ENCODE data around the gene VAMP2. TPM values are rescaled to one million over a fixed set of nuclear protein-coding genes. Genes with fewer than 3 reads are reported as not detected.
A peak's percentile ranks its signal among the peaks of the same experiment; 100 is the strongest.

VAMP2 gene
- total RNA-seq, 2 experiments from 2014 or later: 116 to 118 TPM

DNA sequence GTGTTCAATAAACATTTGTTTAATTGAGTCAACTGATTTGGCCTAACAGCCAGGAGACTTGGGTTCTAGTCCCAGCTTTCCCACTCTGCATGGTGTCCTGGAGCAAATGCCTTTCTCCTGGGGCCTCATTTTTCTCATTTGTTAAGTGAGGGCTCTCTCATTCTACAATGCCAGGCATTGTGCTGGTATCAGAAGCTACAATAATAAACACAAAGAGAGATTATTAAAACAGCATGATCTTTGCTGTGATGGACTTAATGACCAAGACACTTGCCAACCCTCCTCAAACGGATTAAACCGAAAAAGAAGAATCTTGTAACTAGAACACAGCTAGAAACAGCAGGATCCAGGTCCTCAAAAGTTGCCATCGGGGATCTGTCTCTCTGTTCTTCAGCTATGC lies 4.8 kb upstream of the VAMP2 start:
- Mint-ChIP-seq H3K27ac (no peak overlapping the region), H3K4me3 (no peak overlapping the region), H3K27me3 (no peaks in the 10 kb centered on the region), H3K4me1 (peaks cover 23% of the 10 kb centered on the region), H3K9me3 (no peaks in the 10 kb centered on the region), H3K36me3 (peaks cover 1% of the 10 kb centered on the region)
- DNase-seq (no peak), ATAC-seq (ENCODE audit: low read depth) (no peak)
- POLR2A ChIA-PET: interaction anchor here (0.6 kb wide), 1 partner anchor 28 kb away, joined by 3 read pairs; no protein-coding TSS in a partner anchor

DNA sequence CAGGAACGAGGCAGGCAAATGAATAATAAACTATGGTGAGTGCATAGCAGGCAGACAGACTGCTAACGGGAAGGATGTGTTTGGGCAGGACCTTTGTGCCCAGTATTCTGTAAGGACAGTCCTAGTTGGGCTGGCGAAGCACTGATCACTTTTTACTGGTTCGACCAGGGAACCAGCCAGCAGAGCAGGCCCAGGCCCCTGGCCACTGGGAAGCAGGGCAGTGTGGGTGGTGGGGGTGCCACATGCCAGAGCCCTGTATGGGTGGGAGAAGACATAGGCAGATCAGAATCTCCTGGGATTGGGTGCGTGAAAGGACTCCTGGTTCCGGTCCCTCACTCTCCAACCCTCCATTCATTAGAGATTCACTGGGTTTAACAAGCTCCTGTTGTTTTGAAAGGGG lies 4.0 kb upstream of the VAMP2 start:
- Mint-ChIP-seq H3K9me3 (no peaks in the 10 kb centered on the region), H3K4me1 (peaks cover 22% of the 10 kb centered on the region), H3K27me3 (no peaks in the 10 kb centered on the region), H3K36me3 (peaks cover 4% of the 10 kb centered on the region), H3K27ac (no peak overlapping the region), H3K4me3 (no peak overlapping the region)
- DNase-seq: no peak
- no peak for ATAC-seq (ENCODE audit: low read depth)
- POLR2A ChIA-PET: no interaction called here

DNA sequence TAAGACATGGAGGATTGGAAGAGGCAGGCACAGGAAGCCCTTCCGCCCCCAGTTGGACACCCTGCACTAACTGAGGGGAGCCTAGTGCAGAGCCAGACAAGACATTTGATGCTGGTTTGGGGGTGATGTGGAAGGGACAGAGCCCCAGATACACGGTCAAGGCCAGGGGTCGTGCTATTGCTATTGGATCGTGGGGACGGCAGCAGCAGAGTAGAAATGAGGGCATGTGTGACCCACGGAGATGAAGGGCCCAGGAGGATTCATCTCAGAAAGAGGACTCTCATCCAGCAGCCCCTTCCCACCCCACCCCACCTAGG lies 2.0 kb upstream of the VAMP2 start:
- H3K9me3 Mint-ChIP-seq: no peaks in the 10 kb centered on the region

DNA sequence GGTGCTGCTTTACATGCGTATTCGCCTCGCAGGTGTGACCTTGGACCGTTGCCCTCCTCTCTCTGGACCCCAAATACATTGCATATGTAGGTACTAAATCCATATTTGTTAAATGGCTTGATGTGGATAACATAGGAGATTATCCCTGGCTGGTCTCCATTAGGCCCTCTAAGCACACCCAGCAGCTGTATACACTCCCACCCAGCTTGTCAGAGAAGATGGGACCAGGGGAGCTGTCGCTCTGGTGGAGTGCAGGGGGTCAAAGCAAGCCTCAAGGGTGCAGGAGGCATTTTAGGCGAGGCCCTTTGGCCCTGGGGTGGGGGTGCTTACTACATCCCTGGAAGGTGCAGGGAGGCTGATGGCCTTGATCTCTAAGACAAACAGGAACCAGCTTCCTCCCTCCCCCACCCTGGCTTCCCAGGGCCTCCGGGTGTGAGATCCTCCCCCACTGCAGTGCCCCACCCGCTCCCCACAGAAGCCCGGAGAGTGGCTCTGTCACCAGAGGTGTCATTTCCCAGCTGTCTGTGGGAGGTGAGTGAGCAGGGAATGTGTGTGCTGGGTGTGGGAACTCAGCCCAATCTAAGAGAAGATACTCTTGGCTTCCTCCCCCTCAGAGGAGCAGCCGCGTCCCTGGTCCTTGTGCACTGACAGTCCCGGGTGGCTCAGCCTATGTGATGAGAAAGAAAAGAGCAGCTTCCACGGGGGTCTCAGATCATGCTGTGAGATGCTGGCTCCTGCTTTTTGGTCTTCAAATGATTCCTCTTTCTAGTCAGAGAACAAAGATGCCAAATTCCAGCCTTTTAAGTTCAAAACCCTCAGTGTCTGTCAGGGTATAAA lies 1.4 kb upstream of the VAMP2 start:
- Mint-ChIP-seq H3K27me3 (no peaks in the 10 kb centered on the region), H3K4me1 (peaks cover 40% of the 10 kb centered on the region), H3K27ac (peak overlapping the region; percentile 100), H3K9me3 (no peaks in the 10 kb centered on the region), H3K36me3 (peaks cover 19% of the 10 kb centered on the region), H3K4me3 (peak overlapping the region; percentile 88)
- DNase-seq: peak; percentile 80
- POLR2A ChIA-PET: interaction anchor here (0.7 to 14.8 kb wide), 18 partner anchors 8 to 309 kb away, joined by 3 to 384 read pairs (median 7); partner anchors contain the start of genes AURKB, BORCS6, CTC1 and PER1
- peak; percentile 70 for ATAC-seq (ENCODE audit: low read depth)

More for the DNA sequence above, 2.0 kb upstream of the VAMP2 start:
- peaks cover 40% of the 10 kb centered on the region for H3K4me1 Mint-ChIP-seq
- peaks cover 19% of the 10 kb centered on the region for H3K36me3 Mint-ChIP-seq
- no peak for DNase-seq
- H3K27me3 Mint-ChIP-seq: no peaks in the 10 kb centered on the region
- peak overlapping the region; percentile 100 for H3K27ac Mint-ChIP-seq
- peak overlapping the region; percentile 88 for H3K4me3 Mint-ChIP-seq
- POLR2A ChIA-PET: interaction anchor here (0.8 to 14.8 kb wide), 17 partner anchors 7 to 137 kb away, joined by 3 to 384 read pairs (median 7); partner anchors contain the start of genes AURKB, BORCS6, CTC1 and PER1
- ATAC-seq (ENCODE audit: low read depth): peak; percentile 35

DNA sequence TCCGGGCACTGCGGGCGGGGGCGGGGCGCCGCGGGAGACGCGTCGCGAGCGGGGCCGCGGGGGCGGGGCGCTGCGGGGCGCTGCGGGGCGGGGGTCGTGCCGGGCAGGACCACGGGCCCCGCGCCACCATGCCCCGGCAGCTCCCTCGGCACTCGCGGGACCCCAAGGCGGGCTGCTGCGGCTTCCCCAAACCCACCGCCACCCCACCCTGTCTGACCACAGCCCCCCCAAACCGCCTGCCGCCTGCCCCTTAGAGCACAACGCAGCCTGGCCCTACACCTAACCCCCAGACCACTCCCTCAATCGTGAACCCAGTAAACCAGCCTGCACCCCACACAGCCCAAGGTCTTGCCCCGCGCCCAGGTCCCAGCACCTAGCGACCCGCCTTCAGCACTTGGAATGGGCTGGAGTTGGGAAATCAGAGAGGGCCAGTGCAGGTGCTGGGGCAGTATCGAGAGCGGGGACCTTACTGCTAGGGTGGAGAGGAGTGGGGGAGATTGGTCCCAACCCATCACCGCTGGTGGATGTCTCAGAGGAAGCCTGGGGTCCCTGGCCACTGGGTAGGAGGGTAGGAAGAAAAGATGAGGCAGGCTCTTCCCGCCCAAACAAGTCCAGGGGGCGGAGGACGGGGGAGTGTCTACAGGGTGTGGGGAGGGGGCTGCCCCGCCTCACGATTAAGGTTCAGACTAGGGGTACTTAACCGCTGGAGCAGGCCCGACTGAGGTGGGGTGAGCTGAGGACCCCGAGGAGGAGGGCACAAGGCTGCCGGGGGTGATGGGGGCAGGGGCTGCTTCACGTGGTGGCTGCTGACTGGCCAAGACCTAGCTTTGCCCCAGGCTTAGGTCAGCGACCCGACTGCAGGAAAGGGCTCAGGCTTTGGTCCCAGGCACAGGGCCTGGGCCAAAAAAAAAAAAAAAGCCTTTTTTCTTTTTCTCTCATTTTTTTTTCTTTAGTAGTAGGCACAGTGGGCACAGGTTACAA lies 539 bp upstream of the VAMP2 start:
- H3K36me3 Mint-ChIP-seq: peaks cover 23% of the 10 kb centered on the region
- POLR2A ChIA-PET: interaction anchor here (0.7 to 14.8 kb wide), 16 partner anchors 9 to 308 kb away, joined by 3 to 384 read pairs (median 8); partner anchors contain the start of genes AURKB, BORCS6, CTC1 and PER1
- H3K4me1 Mint-ChIP-seq: peaks cover 47% of the 10 kb centered on the region

DNA sequence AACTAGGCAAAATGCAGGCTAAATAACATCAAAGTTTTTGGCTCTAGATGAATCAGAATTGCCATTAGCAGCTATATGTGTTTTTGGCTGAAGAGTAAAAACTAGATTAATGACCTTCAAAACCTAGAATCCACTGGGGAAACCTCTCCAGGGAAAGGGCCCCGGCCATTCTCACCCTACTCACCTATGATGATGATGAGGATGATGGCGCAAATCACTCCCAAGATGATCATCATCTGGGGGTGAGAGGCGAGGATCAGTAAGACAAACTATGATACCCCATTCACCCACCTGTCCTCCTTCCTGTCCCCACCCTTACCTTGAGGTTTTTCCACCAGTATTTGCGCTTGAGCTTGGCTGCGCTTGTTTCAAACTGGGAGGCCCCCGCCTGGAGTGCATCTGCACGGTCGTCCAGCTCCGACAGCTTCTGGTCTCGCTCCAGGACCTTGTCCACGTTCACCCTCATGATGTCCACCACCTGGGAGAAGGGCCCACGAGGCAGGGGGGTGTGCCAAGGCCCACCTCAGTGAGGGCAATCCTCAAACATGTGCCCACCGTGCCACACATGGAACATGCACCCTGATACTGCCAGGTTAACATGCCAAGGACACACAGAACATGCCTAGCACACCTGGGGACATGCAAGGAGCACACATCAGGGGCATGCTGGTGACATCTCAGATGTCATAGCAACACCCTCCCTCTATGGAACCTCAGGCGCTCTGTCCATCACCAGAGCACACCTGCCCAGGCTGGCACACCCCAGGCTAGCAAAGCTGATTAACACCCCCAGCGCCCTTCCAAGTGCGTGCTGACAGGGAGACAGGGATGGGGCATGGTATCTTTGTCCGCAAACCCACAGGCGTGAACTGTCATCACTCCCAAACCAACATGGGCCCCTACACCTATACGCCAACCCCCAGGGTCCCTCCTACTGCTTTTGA lies 1.2 kb downstream of the VAMP2 start:
- peaks cover 23% of the 10 kb centered on the region for H3K36me3 Mint-ChIP-seq
- H3K4me3 Mint-ChIP-seq: peak overlapping the region; percentile 87
- DNase-seq: no peak
- no peaks in the 10 kb centered on the region for H3K27me3 Mint-ChIP-seq
- peak overlapping the region; percentile 86 for H3K27ac Mint-ChIP-seq
- peaks cover 45% of the 10 kb centered on the region for H3K4me1 Mint-ChIP-seq
- POLR2A ChIA-PET: interaction anchor here (0.6 to 14.8 kb wide), 4 partner anchors 9 to 18 kb away, joined by 3 to 384 read pairs (median 4); partner anchors contain the start of gene PER1
- ATAC-seq (ENCODE audit: low read depth): no peak
- H3K9me3 Mint-ChIP-seq: no peaks in the 10 kb centered on the region

More for the DNA sequence above, 539 bp upstream of the VAMP2 start:
- peak; percentile 3 for ATAC-seq (ENCODE audit: low read depth)
- no peaks in the 10 kb centered on the region for H3K9me3 Mint-ChIP-seq
- H3K27me3 Mint-ChIP-seq: no peaks in the 10 kb centered on the region
- H3K4me3 Mint-ChIP-seq: peak overlapping the region; percentile 88
- DNase-seq: peak; percentile 59
- H3K27ac Mint-ChIP-seq: peak overlapping the region; percentile 100

DNA sequence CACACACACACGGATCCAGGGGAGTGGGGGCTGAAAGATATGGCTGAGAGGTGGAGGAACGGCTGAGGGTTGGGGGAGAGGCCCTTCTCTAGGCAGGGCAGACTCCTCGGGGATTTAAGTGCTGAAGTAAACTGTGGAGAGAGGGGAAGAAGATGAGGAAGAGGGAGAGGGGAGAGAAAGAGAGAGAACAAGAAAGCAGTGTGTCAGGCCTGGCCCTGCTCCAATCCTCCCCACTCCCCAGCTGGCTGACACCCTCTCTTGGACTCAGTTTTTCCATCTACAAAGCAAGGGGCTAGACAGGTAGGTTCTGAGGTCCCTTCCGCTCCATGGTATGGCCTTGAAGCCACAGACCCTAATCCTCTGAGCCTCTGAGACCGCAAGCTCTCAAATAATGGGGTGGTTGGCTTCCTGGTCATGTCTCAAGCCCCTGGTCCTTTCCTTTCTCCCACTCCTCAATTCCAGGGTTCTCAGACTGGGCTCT lies 2.0 kb downstream of the VAMP2 start:
- no peaks in the 10 kb centered on the region for H3K27me3 Mint-ChIP-seq
- H3K4me3 Mint-ChIP-seq: peak overlapping the region; percentile 87
- peak overlapping the region; percentile 86 for H3K27ac Mint-ChIP-seq
- peaks cover 45% of the 10 kb centered on the region for H3K4me1 Mint-ChIP-seq
- no peaks in the 10 kb centered on the region for H3K9me3 Mint-ChIP-seq
- ATAC-seq (ENCODE audit: low read depth) (no peak), DNase-seq (no peak)
- POLR2A ChIA-PET: interaction anchor here (1.3 to 14.8 kb wide), 3 partner anchors 8 to 11 kb away, joined by 3 to 384 read pairs (median 4); partner anchors contain the start of gene PER1
- H3K36me3 Mint-ChIP-seq: peaks cover 23% of the 10 kb centered on the region

DNA sequence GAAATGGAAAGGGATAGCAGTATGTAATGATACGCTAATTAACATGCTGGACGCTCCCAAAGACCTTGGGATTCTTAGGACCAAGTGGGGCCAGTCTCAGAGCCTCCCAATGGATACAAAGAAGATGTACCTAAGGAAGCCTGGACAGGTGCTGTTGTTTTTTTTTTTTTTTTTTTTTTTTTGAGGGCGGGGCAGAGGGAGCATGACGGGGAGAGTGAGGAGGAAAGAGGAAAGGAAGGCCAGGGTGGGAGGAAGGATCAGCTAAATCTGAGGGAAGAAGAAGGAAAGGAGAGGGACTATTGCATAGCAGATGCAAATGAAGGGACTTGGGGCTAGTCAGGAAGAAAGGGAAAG lies 2.5 kb downstream of the VAMP2 start:
- H3K4me1 Mint-ChIP-seq: peaks cover 49% of the 10 kb centered on the region
- peak overlapping the region; percentile 86 for H3K27ac Mint-ChIP-seq
- no peaks in the 10 kb centered on the region for H3K27me3 Mint-ChIP-seq
- no peaks in the 10 kb centered on the region for H3K9me3 Mint-ChIP-seq
- POLR2A ChIA-PET: interaction anchor here (1.2 to 14.8 kb wide), 2 partner anchors 12 to 22 kb away, joined by 4 to 384 read pairs; no protein-coding TSS in a partner anchor
- peak overlapping the region; percentile 87 for H3K4me3 Mint-ChIP-seq
- peaks cover 23% of the 10 kb centered on the region for H3K36me3 Mint-ChIP-seq
- ATAC-seq (ENCODE audit: low read depth) (no peak), DNase-seq (no peak)

DNA sequence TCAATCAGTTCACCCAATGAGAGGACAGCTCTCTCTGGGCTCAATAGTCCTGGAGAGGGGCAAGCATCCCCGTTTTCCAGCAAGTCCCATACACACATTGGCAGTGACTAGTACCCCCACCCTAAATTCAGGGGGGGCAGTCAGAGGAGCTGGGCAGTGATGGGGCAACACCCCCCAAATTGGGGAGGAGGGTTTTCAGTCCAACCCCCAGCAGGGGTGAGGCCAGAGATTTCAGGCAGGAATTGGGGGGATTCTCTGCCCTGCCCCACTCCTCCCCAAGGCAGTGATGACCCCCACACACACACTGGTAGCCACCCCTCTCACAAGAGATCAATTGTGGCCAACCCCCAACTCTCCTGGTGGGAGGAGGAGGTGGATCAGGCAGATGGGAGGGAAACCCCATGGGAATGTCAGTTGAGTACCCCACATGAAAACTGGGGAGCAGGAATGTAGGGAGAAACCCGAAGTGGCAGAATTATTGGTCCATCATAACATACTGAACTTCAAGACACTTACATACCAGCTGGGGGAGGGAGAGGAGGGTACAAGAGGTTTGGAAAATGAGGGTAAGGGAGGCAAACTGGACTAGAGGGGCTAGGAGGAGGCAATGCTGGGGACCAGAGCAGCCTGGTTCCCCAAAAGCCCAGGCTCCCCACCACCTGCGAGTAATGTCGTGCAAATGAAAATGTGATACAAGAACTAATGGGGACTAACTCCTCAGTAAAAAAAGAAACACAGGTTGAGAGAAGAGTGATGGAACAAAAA lies 3.1 kb downstream of the VAMP2 start:
- peak overlapping the region; percentile 48 for H3K4me3 Mint-ChIP-seq
- H3K4me1 Mint-ChIP-seq: peaks cover 49% of the 10 kb centered on the region
- POLR2A ChIA-PET: interaction anchor here (1.2 to 14.8 kb wide), 4 partner anchors 12 to 88 kb away, joined by 4 to 384 read pairs (median 9); partner anchors contain the start of genes AURKB and CTC1
- H3K36me3 Mint-ChIP-seq: peaks cover 21% of the 10 kb centered on the region
- DNase-seq (no peak), ATAC-seq (ENCODE audit: low read depth) (no peak)
- peak overlapping the region; percentile 67 for H3K27ac Mint-ChIP-seq
- no peaks in the 10 kb centered on the region for H3K27me3 Mint-ChIP-seq
- no peaks in the 10 kb centered on the region for H3K9me3 Mint-ChIP-seq

DNA sequence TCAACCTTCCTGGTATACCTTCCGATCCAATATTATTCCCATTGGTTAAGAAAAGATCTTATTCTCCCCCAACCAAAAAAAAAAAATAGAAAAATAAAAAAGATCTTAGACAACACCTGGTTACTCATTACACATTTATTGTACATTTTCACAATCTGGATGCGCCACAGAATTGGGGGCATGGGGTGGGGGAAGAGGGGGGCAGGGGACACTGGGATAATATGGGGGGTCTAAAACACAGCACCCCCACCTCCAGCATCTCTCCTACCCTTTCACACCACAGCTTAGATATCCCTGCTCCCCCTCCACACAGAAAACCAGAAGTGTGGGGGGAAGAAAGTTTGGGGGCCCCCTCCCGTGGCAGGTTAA lies 3.7 kb downstream of the VAMP2 start:
- H3K4me3 Mint-ChIP-seq: peak overlapping the region; percentile 67
- peaks cover 48% of the 10 kb centered on the region for H3K4me1 Mint-ChIP-seq
- H3K27me3 Mint-ChIP-seq: no peaks in the 10 kb centered on the region
- POLR2A ChIA-PET: interaction anchor here (0.8 to 14.8 kb wide), 6 partner anchors 13 to 88 kb away, joined by 3 to 384 read pairs (median 6); partner anchors contain the start of genes AURKB, CTC1 and HES7
- no peak for DNase-seq
- H3K9me3 Mint-ChIP-seq: no peaks in the 10 kb centered on the region
- peak overlapping the region; percentile 87 for H3K27ac Mint-ChIP-seq
- ATAC-seq (ENCODE audit: low read depth): no peak
- peaks cover 21% of the 10 kb centered on the region for H3K36me3 Mint-ChIP-seq

DNA sequence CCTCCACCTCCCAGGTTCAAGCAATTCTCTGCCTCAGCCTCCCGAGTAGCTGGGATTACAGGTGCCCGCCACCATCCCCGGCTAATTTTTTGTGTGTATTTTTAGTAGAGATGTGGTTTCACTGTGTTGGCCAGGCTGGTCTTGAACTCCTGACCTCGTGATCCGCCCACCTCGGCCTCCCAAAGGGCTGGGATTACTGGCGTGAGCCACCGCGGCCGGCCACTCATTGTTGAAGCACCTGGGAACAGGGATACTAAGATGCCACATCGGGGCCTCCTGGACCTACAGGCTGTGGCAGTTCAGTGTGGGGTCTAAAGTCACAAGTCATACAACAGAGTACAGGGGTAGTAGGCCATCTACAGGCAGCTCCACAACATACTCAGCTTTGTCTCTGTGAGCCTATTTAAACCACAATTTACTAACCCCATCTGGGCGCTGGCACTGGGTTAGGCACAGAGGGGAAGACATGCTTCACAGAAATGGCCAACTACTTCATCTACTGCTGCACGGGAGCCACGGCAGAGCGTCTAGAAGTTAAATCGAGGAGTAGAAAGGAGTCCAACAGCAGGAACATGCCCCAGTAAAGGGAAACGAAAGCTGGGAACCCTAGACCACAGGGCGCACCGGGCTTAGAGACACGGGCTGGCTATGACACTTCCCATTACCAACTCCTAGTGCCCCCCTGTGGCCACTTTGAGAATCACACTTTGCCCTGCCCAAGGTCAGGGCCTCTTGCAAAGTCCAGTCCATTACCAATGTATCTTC lies 4.3 kb downstream of the VAMP2 start:
- Mint-ChIP-seq H3K4me1 (peaks cover 48% of the 10 kb centered on the region), H3K36me3 (peaks cover 21% of the 10 kb centered on the region), H3K9me3 (no peaks in the 10 kb centered on the region), H3K27ac (peak overlapping the region; percentile 87), H3K27me3 (no peaks in the 10 kb centered on the region), H3K4me3 (peak overlapping the region; percentile 67)
- peak; percentile 4 for ATAC-seq (ENCODE audit: low read depth)
- POLR2A ChIA-PET: interaction anchor here (0.8 to 14.8 kb wide), 6 partner anchors 14 to 89 kb away, joined by 3 to 384 read pairs (median 6); partner anchors contain the start of genes AURKB, CTC1 and HES7
- peak; percentile 84 for DNase-seq

Data from activated naive CD8-positive, alpha-beta T cell treated with anti-CD3 and anti-CD28 coated beads, Interleukin-2, amount 10 ng/mL, durations not matched to agents 7 days and 5 days (primary cell).